ENCODE measurements around the gene P2RX2. TPM values are rescaled to one million over a fixed set of nuclear protein-coding genes. Genes with fewer than 3 reads are reported as not detected.
"Not testable (repeated sequence)": the region's sequence is repeated elsewhere in the genome, so short reads cannot be mapped to it uniquely, and the experiment has no call there.

Gene P2RX2
- total RNA-seq, 1 donor from 2014 or later = not detected

GRCh38 chr12:132584429-132584828, 34.1 kb upstream of the P2RX2 start:
- no peak for ATAC-seq

- ATAC-seq = no peak
Measured at GRCh38 chr12:132585177-132585576, 33.4 kb upstream of the P2RX2 start.

GRCh38 chr12:132586929-132587328, 31.6 kb upstream of the P2RX2 start:
- no peak for ATAC-seq

- no peak for ATAC-seq
Measured at GRCh38 chr12:132587781-132588180, 30.8 kb upstream of the P2RX2 start.

GRCh38 chr12:132588319-132588718, 30.3 kb upstream of the P2RX2 start:
- ATAC-seq = no peak

GRCh38 chr12:132588821-132589669, 29.5 kb upstream of the P2RX2 start:
- ATAC-seq = no peak

GRCh38 chr12:132591107-132591935, 27.3 kb upstream of the P2RX2 start:
- no peak for ATAC-seq

GRCh38 chr12:132592282-132592970, 26.1 kb upstream of the P2RX2 start:
- ATAC-seq = no peak

- ATAC-seq = no peak
Measured at GRCh38 chr12:132593071-132593470, 25.5 kb upstream of the P2RX2 start.

- peak; percentile 8 for ATAC-seq
Measured at GRCh38 chr12:132593521-132593920, 25.1 kb upstream of the P2RX2 start.

GRCh38 chr12:132593938-132594358, 24.6 kb upstream of the P2RX2 start:
- ATAC-seq = peak; percentile 99

- no peak for ATAC-seq
Measured at GRCh38 chr12:132595183-132595582, 23.4 kb upstream of the P2RX2 start.

- ATAC-seq = no peak
Measured at GRCh38 chr12:132596016-132596415, 22.6 kb upstream of the P2RX2 start.

- ATAC-seq = no peak
Measured at GRCh38 chr12:132597333-132598316, 21.0 kb upstream of the P2RX2 start.

- not testable (repeated sequence) for ATAC-seq
Measured at GRCh38 chr12:132599502-132599901, 19.1 kb upstream of the P2RX2 start.

GRCh38 chr12:132600048-132601032, 18.2 kb upstream of the P2RX2 start:
- peak; percentile 51 for ATAC-seq

- ATAC-seq = no peak
Measured at GRCh38 chr12:132601171-132601883, 17.2 kb upstream of the P2RX2 start.

- no peak for ATAC-seq
Measured at GRCh38 chr12:132602572-132603239, 15.9 kb upstream of the P2RX2 start.

Measured in esophagus mucosa (tissue), 1 donor.